HG03039 (cell line): ENCODE data around the gene SND1.
"Not testable (repeated sequence)": the region's sequence is repeated elsewhere in the genome, so short reads cannot be mapped to it uniquely, and the experiment has no call there.

Experiments
- ATAC-seq: cut with Tn5 transposase; IDR thresholded peaks from one replicate; pipeline ENCODE4 v1.9.1; 2021; ENCODE audit warnings: mild to moderate bottlenecking, moderate library complexity; ENCODE audit not compliant: unreplicated experiment

SND1 gene

GRCh38 chr7:128103498-128104107, 451.6 kb downstream of the SND1 start:
- no peak for ATAC-seq

DNA sequence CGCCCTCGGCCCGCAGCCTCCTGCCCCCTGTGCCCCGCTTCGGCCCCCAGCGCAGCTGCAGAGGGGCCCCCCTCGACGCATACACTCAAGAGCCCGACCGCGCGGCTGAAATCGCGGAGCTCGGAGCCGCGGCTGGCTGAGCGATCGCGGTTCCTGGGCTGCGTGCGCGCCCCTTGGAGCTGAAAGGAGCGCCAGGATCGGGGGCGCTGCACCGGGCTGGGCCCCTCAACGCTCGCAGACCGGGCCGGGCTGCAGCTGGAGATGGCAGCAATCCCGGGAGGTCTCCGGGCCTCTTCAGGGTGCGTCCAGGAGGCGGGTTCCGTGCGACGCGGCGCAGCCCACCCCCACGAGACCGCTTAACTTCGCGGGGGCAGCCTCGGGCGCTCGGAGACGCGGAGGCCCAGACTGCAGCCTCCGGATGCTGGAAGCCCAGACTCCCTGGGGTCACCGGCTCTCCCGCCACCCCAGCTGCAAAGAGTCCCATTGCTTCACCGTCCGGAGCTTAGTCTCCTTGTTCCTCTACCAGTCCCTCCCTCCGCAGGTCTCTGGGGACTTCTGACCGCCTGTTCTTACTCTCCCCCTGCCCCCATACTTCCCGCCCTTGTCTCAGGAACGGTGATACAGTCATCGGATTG, 452.2 kb downstream of the SND1 start:
- no peak for ATAC-seq

DNA sequence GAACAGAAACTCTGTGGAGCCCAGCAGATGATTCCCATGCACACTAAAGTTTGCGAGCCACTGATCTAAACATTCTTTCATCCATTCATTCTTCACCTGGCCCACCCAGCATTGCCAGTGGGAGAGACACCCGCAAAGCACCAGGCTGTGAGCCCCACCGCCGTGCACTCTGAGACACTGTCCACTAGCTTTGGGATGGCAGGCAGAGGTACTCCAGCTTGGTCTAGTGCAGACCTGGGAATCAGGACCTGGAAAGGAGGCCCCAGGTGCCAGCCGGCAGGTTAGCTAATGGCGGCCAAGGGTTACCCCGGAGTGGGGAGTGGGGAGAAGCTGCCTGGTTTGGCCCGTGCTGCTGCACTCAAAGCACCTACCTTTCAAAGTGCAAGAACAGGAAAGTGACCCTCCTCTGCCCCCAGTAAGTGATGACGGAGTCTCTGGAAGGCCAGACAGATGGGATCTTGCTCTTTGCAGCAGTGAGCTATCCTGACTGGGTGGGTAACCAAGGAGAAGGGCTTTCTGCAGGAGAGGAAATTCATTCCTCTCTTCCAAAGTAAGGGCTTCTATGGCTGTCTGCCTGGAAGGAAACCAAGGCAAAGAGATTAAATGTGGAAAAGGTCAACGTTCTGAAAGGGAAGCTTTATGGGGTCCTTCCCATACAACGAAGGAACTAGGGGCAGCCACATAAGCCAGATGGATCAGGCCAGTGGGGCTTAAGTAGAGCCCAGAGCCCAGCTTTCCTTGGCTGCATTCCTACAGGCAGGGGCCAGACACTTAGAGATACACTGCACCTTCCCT, 453.4 kb downstream of the SND1 start:
- no peak for ATAC-seq

GRCh38 chr7:128106821-128107220, 454.8 kb downstream of the SND1 start:
- no peak for ATAC-seq

GRCh38 chr7:128107516-128107915, 455.5 kb downstream of the SND1 start:
- ATAC-seq: not testable (repeated sequence)

DNA sequence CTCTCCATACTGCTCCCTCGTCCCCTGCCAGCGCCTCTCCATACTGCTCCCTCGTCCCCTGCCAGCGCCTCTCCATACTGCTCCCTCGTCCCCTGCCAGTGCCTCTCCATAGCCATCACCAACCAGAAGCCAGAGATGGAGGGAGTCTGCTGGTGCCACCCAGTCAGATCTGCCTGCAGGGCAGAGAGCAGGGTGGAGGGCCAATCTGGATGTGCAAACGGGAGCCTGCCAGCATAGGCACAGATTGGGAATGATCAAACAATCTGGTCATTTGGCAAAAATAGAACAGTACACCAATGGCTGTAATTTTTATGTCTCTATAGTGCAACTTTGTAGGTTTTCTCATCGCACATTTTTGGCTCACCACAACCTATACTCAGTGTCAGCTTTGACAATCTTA, 456.1 kb downstream of the SND1 start:
- no peak for ATAC-seq

GRCh38 chr7:128108641-128109423, 456.8 kb downstream of the SND1 start:
- ATAC-seq: peak; percentile 77

- not testable (repeated sequence) for ATAC-seq
Measured at GRCh38 chr7:128109424-128109969, 457.5 kb downstream of the SND1 start.

- ATAC-seq: no peak
Measured at GRCh38 chr7:128110641-128111364, 458.8 kb downstream of the SND1 start.

- no peak for ATAC-seq
Measured at GRCh38 chr7:128112018-128112780, 460.2 kb downstream of the SND1 start.

DNA sequence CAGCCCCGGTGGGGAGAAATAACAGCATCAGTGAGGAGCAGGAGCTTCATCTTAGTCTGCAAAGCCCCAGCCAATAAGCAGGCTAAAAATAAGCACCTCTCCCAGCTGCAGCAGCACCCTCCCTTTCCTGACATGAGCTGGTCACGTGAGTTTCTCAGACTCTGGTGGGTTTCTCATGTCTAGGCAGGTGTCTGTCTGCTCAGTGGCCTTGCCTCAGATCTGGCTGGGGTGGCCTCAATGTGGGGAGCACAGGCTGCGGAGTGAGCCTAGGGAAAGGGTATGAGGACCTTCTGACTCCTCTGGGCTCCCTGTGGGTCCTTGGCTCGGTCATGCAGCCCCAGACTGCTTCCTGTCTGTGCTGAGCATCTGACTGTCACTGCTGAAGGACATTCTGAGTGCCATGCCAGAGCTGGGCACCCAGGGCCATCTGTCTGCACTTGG, 460.8 kb downstream of the SND1 start:
- no peak for ATAC-seq

GRCh38 chr7:128113839-128114238, 461.8 kb downstream of the SND1 start:
- no peak for ATAC-seq

- ATAC-seq: no peak
Measured at GRCh38 chr7:128114806-128115205, 462.8 kb downstream of the SND1 start.

DNA sequence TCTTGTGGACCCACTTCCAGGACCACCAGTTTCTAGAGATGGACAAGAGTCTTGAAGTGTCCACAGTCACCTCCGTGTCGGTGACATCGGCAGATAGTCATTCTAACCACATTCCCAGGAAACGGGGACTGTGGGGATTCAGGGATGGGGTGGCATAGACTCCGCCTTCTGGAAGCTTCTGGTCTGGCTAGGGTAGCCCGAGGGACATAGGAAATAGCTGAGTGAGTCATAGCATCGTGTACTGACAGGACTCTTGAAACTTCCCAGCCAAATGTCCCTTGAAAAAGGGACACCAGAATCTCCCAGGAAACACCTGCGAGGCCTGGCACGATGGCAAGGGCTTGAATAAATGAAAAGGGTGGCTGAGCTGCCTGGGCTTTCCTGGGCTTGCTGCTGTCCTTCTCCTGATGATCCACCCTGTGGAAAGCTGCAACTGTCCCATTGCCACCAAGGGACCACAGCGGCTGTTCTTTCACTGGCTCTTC, 463.4 kb downstream of the SND1 start:
- no peak for ATAC-seq

GRCh38 chr7:128115821-128116723, 464.1 kb downstream of the SND1 start:
- no peak for ATAC-seq

DNA sequence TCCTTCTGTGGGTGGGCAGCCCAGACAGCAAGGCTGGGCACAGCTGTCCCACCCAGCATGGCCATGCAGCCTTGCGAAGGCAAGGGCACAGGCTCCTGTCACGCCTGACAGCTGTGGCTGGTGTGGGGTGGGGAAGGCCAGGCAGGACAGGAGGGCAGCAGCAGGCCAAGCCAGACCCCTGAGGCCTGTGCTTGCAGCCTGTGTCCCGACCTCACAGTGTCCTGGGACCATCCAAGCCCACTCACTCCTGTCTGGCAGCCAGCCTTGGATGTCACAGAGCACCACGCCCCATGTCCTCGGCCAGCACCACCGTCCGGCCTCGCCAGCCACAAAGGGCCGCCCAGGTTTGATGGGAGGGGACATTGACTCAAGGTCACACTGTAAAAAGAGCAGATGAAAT, 464.7 kb downstream of the SND1 start:
- no peak for ATAC-seq

GRCh38 chr7:128117691-128118090, 465.7 kb downstream of the SND1 start:
- ATAC-seq: no peak

DNA sequence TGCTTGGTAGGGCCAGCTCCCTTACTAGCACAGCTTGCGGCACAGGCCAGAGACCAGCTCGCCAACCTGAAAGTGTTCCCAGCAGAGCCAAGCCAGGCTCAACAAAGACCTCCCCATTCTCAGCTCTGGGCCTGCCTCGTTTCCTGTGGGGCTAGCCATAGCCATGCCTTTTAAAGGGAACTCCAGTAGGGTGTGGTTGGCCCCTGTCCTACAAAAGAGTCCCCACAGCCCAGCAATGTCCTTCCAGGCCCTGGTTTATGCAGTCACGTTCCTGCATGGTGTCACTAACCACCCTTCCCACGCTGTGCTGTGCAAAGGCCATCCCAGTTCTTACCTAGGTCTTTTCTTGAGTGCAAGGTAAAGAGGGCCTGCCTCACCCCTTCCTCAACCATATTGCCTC, 467.0 kb downstream of the SND1 start:
- ATAC-seq: no peak
